Endothelial cell of umbilical vein (primary cell): Measurements from ENCODE around the gene SRCIN1. TPM values are rescaled to one million over a fixed set of nuclear protein-coding genes. Genes with fewer than 3 reads are reported as not detected.
A peak's percentile ranks its signal among the peaks of the same experiment; 100 is the strongest.

Experiments
- BruUV-seq: library from RNA; stranded (reverse); fragments of 400-500 nt; replicated peaks from 2 replicates; lab custom pipeline; 2021; lab: Mats Ljungman, UMichigan
- CTCF ChIA-PET: fragments of 300-600, 350-600 bp; sonication (Branson Sonifier 250); formaldehyde crosslinking; loops from one replicate; lab custom pipeline; 2021; ENCODE audit warnings: antibody characterized with exemption, inconsistent platforms; lab: Charles Lee
- POLR2A ChIA-PET: fragments of 300-600, 350-600 bp; sonication (Branson Sonifier 250); formaldehyde crosslinking; loops from one replicate; lab custom pipeline; 2021; ENCODE audit warnings: antibody characterized with exemption, inconsistent platforms; lab: Charles Lee
- DNase-seq: peaks from one replicate; pipeline ENCODE4 v3.0.0-alpha.2; 2011; ENCODE audit warnings: low read depth, low spot score
- FAIRE-seq: peaks from 2 replicates; lab custom pipeline; 2011; peaks lifted over from hg19 to GRCh38; lab: Jason Lieb, UNC
- H2AFZ ChIP-seq: 2 replicates; pipeline ENCODE4 v1.6.0; 2012; ENCODE audit warnings: low read depth, low read length, control low read depth, inconsistent platforms
- H3K27ac ChIP-seq: 2 replicates; pipeline ENCODE4 v1.5.1; 2011; ENCODE audit warnings: low read depth, mild to moderate bottlenecking, control low read depth, low read length, moderate library complexity; ENCODE audit not compliant: insufficient read depth
- H3K27me3 ChIP-seq, 2 experiments: 2 replicates each; pipeline versions ENCODE4 v1.6.0 to v1.6.1; 2011; ENCODE audit warnings: low read length in 2 of 2, mixed read lengths in 1 of 2; ENCODE audit not compliant: control insufficient read depth in 2 of 2, insufficient read depth in 2 of 2
- H3K36me3 ChIP-seq, 2 experiments: 2 replicates in 1 of 2; 3 replicates in 1 of 2; pipeline ENCODE4 v1.5.1; 2011; ENCODE audit warnings: low read length in 2 of 2, mild to moderate bottlenecking in 1 of 2, moderate library complexity in 1 of 2; ENCODE audit not compliant: control insufficient read depth in 2 of 2, insufficient read depth in 2 of 2; ENCODE audit errors: extremely low read depth in 1 of 2
- H3K4me1 ChIP-seq: 3 replicates; pipeline ENCODE4 v1.5.1; 2011; ENCODE audit warnings: mild to moderate bottlenecking, low read length; ENCODE audit not compliant: control insufficient read depth, insufficient read depth; ENCODE audit errors: extremely low read depth
- H3K4me2 ChIP-seq: 2 replicates; pipeline ENCODE4 v1.6.1; 2011; ENCODE audit warnings: low read length, control low read depth, mixed read lengths; ENCODE audit not compliant: insufficient read depth
- H3K4me3 ChIP-seq, 3 experiments: fragments of 200-600 bp in 1 of 3; sonication (generic), shearing (Covaris generic) in 1 of 3; replicated peaks in 1 of 3; 2 replicates each; pipeline ENCODE4 v1.5.1; 2011 to 2016; ENCODE audit warnings: control low read depth in 3 of 3, low read length in 3 of 3, mild to moderate bottlenecking in 2 of 3, inconsistent platforms in 1 of 3, low read depth in 1 of 3, moderate library complexity in 1 of 3; ENCODE audit not compliant: insufficient read depth in 1 of 3
- H3K79me2 ChIP-seq: 2 replicates; pipeline ENCODE4 v1.6.0; 2012; ENCODE audit warnings: low read length, inconsistent platforms; ENCODE audit not compliant: control insufficient read depth, insufficient read depth
- H3K9ac ChIP-seq: replicated peaks from 2 replicates; pipeline ENCODE3; 2011; ENCODE audit warnings: low read length, control low read depth; ENCODE audit not compliant: insufficient read depth; ENCODE audit errors: extremely low read depth
- H3K9me1 ChIP-seq: replicated peaks from 3 replicates; pipeline ENCODE4 v1.6.0; 2011; ENCODE audit warnings: mild to moderate bottlenecking, low read length; ENCODE audit not compliant: control insufficient read depth, insufficient read depth; ENCODE audit errors: extremely low read depth
- H3K9me3 ChIP-seq: replicated peaks from 2 replicates; pipeline ENCODE4 v1.5.1; 2012; ENCODE audit warnings: low read length, inconsistent platforms; ENCODE audit not compliant: control insufficient read depth, insufficient read depth
- H4K20me1 ChIP-seq: replicated peaks from 2 replicates; pipeline ENCODE3; 2011; ENCODE audit warnings: mild to moderate bottlenecking, low read length; ENCODE audit not compliant: control insufficient read depth, insufficient read depth; ENCODE audit errors: extremely low read depth
- CTCF ChIP-seq, 2 donors: IDR thresholded peaks; 1 replicate in 1 of 2; 2 replicates in 1 of 2; pipeline ENCODE4 v1.5.1; 2011; ENCODE audit warnings: low read length in 2 of 2, mild to moderate bottlenecking in 2 of 2, moderate library complexity in 2 of 2, control low read depth in 1 of 2, inconsistent platforms in 1 of 2, low read depth in 1 of 2; ENCODE audit not compliant: insufficient read depth in 1 of 2; ENCODE audit errors: extremely low read depth in 1 of 2
- EZH2 ChIP-seq: IDR thresholded peaks from 2 replicates; pipeline ENCODE4 v1.6.1; 2012; ENCODE audit warnings: borderline replicate concordance, low read depth, mild to moderate bottlenecking, moderate library complexity, low read length, inconsistent platforms; ENCODE audit not compliant: severe bottlenecking
- FOS ChIP-seq: IDR thresholded peaks from 2 replicates; pipeline ENCODE4 v1.6.1; 2011; ENCODE audit warnings: mild to moderate bottlenecking, low read length, moderate library complexity, borderline replicate concordance; ENCODE audit not compliant: insufficient read depth
- GATA2 ChIP-seq: IDR thresholded peaks from 2 replicates; pipeline ENCODE4 v1.7.0; 2011; ENCODE audit warnings: low read depth, mild to moderate bottlenecking, moderate library complexity, mixed read lengths, low read length; ENCODE audit not compliant: insufficient read length, insufficient read depth
- JUN ChIP-seq: IDR thresholded peaks from 2 replicates; pipeline ENCODE4 v1.6.1; 2011; ENCODE audit warnings: borderline replicate concordance, low read depth; ENCODE audit not compliant: insufficient read length, insufficient read depth
- MAX ChIP-seq: IDR thresholded peaks from 2 replicates; pipeline ENCODE4 v1.6.1; 2011; ENCODE audit not compliant: insufficient read depth, insufficient read length
- MYC ChIP-seq: IDR thresholded peaks from one replicate; pipeline ENCODE4 v1.6.1; 2011; ENCODE audit warnings: mild to moderate bottlenecking, low read depth, low read length
- POLR2AphosphoS5 ChIP-seq: IDR thresholded peaks from 2 replicates; pipeline ENCODE4 v1.6.1; 2012; ENCODE audit warnings: low read depth, mild to moderate bottlenecking, control low read depth, low read length, moderate library complexity; ENCODE audit not compliant: insufficient read depth
- dilution Hi-C: fragments of 300-500 bp; cut with MboI; formaldehyde crosslinking; loops from one replicate; pipeline ENCODE4 v1.15.0; 2019; ENCODE audit warnings: low sequenced_read_pairs; ENCODE audit not compliant: extremely low pct_ligation_motif_present
- intact Hi-C: fragments of 100-400 bp; cut with micrococcal nuclease; formaldehyde crosslinking; loops from one replicate; pipeline ENCODE4 v1.10.0; 2022
- polyA plus RNA-seq, 4 experiments: library from polyadenylated mRNA; depleted of rRNA in 3 of 4; stranded (reverse) in 3 of 4; unstranded in 1 of 4; fragments of >200 nt; gene quantifications; 2 replicates each; pipeline versions ENCODE4 v1.2.1 to v1.2.3, GENCODE V29; 2011 to 2012; ENCODE audit warnings: missing spikeins in 1 of 4
- total RNA-seq: library from RNA; stranded (reverse); gene quantifications from 2 replicates; pipeline ENCODE4 v1.2.3, GENCODE V29; 2021

Gene SRCIN1
- total and polyA plus RNA-seq, 2 donors (not counting 3 experiments of a cell fraction or from before 2014, with no cell fraction given), result 0.15 to 0.35 TPM

- no peaks in the 10 kb centered on the region for H3K79me2 ChIP-seq
- no peaks in the 10 kb centered on the region for H4K20me1 ChIP-seq
- no peaks in the 10 kb centered on the region for H3K9me1 ChIP-seq
- no peaks in the 10 kb centered on the region for H3K9me3 ChIP-seq
- CTCF ChIA-PET, result interaction anchor here (1.2 kb wide), 1 partner anchor 34 kb away, joined by 3 read pairs; no protein-coding TSS in a partner anchor
- intact Hi-C loops, result no loop called here
- no peak for DNase-seq
- H3K9ac ChIP-seq, result no peak overlapping the region
- no peak overlapping the region for H3K27ac ChIP-seq
- no peak overlapping the region for H3K4me2 ChIP-seq
- no peaks in the 10 kb centered on the region for H3K36me3 ChIP-seq
- POLR2A ChIA-PET, result no interaction called here
- no peak for FAIRE-seq
- H2AFZ ChIP-seq, result no peak overlapping the region
- no peak overlapping the region for H3K4me3 ChIP-seq
- H3K4me1 ChIP-seq, result no peaks in the 10 kb centered on the region
- H3K27me3 ChIP-seq, result peaks cover 24 to 25% of the 10 kb centered on the region in 2 experiments
- BruUV-seq, result no TSS peak
- TF ChIP-seq FOS (no peak), MYC (no peak), EZH2 (no peak), CTCF (IDR thresholded peaks at IDR 0.05; ENCODE audit: extremely low read depth in 1 of 2, insufficient read depth in 1 of 2, low read depth in 1 of 2, low read length in 2 of 2) (no peak), GATA2 (peak; percentile 79), MAX (no peak), JUN (no peak), POLR2AphosphoS5 (no peak)
- dilution Hi-C loops, result no loop called here
Measured at GRCh38 chr17:38591759-38592241, 14.0 kb downstream of the SRCIN1 start.
